GM08714 (cell line): ENCODE results near the gene GOPC.
"Not testable (repeated sequence)": the region's sequence is repeated elsewhere in the genome, so short reads cannot be mapped to it uniquely, and the experiment has no call there.

Source experiments
- H3K4me3 ChIP-seq: fragments of 200-500 bp; sonication (Bioruptor generic); 2 replicates; pipeline ENCODE4 v1.5.1; 2014; ENCODE audit warnings: mild to moderate bottlenecking, low read length, inconsistent platforms
- ZNF274 ChIP-seq: IDR thresholded peaks from 2 replicates; pipeline ENCODE4 v1.6.1; 2012; ENCODE audit warnings: mild to moderate bottlenecking, low read depth, low read length

Gene GOPC

DNA sequence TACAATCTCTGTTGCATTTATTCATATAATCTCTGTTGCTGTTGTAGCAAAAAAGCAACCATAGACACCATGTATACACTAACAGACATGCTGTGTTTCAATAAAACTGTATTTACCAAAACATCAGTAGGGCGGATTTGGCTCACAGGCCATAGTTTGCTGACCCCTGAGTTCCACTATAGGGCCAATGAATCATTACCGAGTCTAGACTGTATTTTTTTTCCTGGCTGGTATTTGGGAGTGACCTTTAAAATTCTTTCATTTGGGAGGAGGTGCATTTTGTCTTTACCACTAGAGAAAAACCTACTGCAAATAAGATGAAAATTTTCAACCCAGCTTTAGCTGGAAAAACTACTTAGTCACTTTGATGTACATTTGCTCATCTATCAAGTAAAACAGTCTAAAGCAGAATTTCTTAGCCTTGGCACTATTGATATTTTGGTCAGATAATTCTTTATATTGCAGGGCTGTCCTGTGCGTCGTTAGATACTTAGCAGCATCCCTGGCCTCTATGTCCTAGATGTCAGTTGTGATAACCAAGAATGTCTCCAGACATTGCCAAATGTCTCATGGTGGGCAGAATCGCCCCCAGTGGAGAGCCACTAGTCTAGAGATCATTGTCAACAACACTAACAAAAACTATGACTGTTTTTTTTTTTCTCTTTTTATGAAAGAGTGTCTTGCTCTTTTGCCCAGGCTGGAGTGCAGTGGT lies 80.4 kb downstream of the GOPC start:
- H3K4me3 ChIP-seq: no peak overlapping the region
- TF ChIP-seq ZNF274: no peak

DNA sequence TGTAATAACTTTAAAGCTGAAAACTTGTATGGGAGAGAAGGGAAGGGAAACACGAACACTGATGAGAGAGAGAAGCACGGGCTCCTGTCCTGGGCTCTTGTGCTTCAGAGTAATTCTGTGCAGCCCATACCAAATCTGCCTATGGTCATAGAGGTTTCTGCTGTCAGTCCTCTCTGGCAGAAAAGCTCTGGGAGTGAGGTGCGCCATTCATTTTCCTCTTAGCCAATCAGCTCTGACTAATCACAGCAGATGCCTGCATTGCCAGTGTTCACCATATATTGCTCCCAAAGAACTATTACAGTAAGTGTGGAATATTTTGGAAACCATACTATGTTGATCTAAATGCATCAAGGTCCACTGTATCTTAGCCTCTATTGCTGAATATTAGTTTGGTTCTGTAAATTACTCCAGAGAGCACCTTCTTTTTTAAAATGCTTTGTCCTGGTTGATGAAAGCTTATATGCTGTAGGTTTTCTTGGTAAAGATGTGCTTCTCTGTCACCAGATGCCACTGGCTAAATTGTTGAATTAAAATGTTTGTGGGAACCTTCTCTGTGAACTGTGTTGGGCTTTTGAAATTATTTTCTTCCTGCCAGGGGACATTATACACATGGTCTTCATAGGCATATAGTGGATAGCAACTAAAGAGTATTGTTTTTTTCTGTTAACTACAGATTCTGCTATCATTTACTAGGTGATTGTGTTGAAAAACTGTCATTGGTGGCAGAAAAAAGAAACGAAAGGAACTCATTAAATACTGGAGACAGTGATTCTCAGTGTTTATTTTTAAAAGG lies 81.5 kb downstream of the GOPC start:
- H3K4me3 ChIP-seq: no peak overlapping the region
- no peak for TF ChIP-seq ZNF274

DNA sequence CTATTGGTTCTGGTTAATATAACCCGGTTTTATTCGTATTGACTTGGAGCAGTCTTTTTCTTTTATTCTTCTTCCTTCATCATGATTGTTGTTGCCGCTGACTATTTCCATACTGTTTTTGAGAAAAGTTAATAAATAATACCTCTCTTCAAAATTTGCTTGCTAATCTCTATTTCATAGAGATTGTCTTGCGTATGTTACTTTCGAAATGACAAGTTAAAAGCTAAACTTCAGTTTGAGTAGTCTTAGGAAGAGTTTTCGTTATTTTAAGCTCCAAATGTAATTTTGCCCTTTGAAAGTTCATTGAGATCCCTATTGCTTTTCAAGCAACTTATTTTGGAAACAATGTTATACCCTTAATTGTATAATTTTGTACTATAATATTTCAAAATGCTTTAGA lies 83.4 kb downstream of the GOPC start:
- H3K4me3 ChIP-seq: no peak overlapping the region
- no peak for TF ChIP-seq ZNF274

DNA sequence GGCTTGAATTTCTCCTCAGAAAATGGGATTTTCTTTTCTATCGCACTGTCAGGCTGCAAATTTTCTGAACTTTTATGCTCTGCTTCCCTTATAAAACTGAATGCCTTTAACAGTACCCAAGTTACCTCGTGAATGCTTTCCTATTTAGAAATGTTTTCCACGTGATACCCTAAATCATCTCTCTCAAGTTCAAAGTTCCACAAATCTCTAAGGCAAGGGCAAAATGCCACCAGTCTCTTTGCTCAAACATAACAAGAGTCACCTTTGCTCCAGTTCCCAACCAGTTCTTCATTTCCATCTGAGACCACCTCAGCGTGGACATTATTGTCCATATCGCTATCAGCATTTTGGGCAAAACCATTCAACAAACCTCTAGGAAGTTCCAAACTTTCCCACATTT lies 84.3 kb downstream of the GOPC start:
- not testable (repeated sequence) for H3K4me3 ChIP-seq

DNA sequence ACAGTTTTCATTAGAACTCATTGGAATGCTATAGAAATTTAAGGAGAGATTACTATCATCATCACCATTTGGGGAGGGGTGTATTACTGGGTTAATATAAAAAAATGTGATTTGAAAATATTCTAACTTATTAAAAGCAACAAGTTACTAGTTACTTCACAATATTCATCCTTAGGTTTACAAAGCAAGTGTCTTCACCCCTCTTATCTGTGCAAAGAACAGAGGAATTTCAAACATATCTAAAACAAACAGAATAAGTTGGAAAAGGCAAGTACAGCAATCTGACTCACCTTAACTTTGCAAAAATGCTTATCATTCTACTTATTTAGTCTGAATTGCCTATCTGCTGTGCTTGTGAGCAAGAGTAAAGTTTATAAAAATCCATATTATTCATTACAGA lies 87.0 kb downstream of the GOPC start:
- TF ChIP-seq ZNF274: no peak
- H3K4me3 ChIP-seq: no peak overlapping the region

DNA sequence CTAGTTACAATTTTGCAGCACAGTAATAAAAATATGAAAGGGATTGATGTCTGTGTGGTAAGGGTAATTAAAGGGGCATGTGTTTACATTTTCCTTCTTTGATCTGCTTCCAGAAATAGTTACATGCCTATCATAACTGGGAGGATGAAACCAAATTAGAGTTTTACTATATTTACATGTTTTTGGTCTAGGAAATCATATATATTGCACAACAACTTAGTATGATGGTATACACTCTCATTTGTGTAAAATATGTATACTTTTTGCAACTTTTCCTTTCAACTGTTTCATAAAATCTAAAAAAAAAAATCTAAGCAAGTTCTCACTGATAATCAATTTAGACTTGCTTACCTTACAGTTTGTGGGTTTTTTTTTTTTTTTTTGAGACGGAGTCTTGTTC lies 87.7 kb downstream of the GOPC start:
- TF ChIP-seq ZNF274: no peak
- no peak overlapping the region for H3K4me3 ChIP-seq

DNA sequence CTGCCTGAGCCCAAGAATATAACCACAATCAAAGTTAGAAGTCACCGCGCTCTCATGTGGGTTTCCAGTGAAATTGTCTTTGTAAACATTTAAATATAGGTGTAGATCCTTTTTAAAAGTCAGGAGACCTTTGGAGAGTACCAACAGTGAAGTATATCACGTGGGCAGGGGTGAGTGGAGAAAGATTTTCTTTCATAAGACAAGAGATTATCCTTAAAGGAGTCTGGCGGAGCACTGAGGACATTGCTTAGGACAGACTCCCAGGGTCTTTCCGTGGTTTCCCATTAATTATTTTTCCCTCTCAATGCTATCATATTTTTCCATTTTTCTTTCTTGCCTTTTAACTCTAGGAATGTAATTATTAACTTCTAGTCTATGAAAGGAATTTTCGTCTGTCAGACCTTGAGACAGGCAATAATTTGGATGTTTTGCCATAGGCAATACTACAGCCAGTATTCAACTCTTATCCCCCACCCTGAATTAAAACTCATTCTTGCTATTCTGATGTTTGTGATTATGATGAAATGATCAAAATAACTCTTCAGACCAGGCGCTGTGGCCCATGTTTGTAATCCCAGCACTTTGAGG lies 88.4 kb downstream of the GOPC start:
- no peak overlapping the region for H3K4me3 ChIP-seq
- no peak for TF ChIP-seq ZNF274

DNA sequence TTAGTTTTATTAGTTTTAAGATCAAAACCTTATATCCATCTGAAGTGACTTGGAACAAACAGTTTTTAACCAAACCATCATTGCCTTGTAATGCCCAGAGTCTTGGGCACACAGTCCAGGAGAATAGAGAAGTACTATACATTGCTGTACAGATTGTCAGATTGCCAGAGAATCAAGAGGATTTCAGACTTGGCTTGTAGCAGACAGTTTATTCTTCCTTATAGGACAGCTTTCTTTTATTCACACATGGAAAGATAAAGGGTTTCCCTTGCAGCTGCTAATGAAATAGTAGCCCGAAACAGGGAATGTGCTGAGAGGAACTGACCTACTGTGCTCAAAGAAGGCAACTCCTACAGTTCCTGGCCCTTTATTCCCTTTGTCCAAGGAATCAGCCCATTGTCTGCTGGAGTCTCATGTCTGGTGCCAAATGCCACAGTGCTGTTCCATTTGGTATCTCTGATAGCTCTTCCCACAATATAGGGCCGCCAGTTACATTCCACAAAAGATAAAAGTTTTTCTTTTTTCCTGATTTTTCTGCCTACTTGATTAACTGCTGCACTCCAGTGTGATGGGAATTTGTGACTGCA lies 89.2 kb downstream of the GOPC start:
- no peak overlapping the region for H3K4me3 ChIP-seq
- no peak for TF ChIP-seq ZNF274

DNA sequence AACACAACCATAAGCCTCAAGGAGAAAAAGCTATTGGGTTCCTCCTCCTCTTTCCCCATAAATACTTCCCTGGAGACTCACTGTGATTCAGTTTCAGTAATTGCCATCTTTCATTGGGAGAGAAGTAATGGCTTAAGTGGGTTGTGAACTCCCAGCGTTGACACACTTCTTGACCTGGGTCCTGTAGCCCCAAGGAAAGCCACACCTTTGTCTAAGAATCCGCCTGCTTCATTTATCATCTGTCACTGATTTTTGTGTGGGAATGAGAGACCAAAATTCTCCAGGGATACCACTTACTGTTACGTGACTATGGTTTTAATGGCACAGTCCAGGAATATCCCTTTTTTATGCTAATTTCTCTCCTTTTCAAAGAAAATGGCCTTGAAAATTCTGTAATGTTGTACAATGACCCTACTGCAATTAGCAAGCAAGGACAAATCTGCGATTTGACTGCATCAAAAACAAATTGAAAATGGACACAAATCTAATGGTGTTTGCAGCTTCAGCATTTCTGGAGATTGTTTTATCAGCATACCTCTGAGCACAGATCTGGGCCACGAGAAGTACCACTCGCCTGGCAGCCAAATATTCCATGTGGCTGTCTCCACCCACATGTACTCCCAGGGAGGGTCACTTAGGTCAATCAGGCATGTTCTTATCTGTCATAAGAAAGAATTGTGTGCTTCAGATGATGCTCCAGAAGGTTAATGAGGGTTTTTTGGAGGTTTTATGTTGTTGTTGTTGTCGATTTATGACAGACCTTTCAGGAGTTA lies 90.1 kb downstream of the GOPC start:
- H3K4me3 ChIP-seq: no peak overlapping the region
- no peak for TF ChIP-seq ZNF274
